ENCODE measurements around the gene IGFL4. TPM values are rescaled to one million over a fixed set of nuclear protein-coding genes. Genes with fewer than 3 reads are reported as not detected.

Gene IGFL4
- total RNA-seq, 2 donors from 2014 or later, result not detected

DNA sequence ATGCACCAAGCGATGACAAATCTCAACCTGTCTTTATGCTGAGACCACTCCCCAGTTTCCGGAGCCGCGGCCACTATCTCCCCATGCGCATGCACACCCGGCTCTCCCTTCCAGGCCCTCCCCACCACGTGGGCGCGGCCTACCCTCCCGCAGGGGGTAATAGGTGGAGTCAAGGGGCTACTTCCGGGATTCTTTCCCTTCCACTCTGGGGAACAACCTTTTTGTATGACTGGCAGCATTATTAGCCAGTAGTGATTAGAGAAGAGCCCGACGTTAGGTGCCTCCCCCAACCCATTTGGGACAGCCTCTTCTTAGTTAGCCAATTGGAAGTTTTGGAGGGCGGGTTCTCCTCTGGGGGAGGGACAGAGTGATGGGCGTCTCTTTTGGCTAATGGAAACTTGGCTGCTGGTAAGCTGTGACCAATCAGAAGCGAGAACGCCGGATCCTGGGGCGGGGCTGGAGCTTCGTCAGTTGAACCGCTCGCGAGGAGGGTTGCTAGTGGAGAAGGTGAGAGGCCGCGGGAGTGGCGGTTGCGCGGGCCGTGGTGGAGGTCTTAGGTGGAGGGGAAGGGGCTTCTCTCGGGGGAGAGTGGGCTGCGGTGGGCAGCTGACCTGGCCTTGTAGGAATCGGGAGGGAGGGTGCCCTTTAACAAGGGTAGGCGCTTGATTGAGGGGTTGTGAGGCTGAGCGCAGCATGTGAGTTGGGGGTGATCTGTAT lies 45.6 kb downstream of the IGFL4 start, which contains the start of gene CCDC61:
CCDC61 (plus strand) TSS at position 470 of the 717 bp plus-strand sequence. CDS start 7,552 bp downstream, outside the sequence.
- peak within 1 kb of the TSS; percentile 60 to 74 for H3K4me3 ChIP-seq
- no peaks in the 10 kb centered on the region for H3K9me3 ChIP-seq
- H3K36me3 ChIP-seq, result no peaks in the 10 kb centered on the region
- intact Hi-C loops (cut with DNase I), result no loop called here
- TF ChIP-seq POLR2AphosphoS5 (IDR thresholded peaks at IDR 0.05) (peak; percentile 97), POLR2A (IDR thresholded peaks at IDR 0.05) (peak; percentile 82)
- TF ChIP-seq, protein P1, sequence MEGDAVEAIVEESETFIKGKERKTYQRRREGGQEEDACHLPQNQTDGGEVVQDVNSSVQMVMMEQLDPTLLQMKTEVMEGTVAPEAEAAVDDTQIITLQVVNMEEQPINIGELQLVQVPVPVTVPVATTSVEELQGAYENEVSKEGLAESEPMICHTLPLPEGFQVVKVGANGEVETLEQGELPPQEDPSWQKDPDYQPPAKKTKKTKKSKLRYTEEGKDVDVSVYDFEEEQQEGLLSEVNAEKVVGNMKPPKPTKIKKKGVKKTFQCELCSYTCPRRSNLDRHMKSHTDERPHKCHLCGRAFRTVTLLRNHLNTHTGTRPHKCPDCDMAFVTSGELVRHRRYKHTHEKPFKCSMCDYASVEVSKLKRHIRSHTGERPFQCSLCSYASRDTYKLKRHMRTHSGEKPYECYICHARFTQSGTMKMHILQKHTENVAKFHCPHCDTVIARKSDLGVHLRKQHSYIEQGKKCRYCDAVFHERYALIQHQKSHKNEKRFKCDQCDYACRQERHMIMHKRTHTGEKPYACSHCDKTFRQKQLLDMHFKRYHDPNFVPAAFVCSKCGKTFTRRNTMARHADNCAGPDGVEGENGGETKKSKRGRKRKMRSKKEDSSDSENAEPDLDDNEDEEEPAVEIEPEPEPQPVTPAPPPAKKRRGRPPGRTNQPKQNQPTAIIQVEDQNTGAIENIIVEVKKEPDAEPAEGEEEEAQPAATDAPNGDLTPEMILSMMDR (IDR thresholded peaks at IDR 0.05), result no peak
- H3K4me1 ChIP-seq (replicated peaks), result no peaks in the 10 kb centered on the region
- peak; percentile 99 for DNase-seq (ENCODE audit: low spot score)
- H3K27ac ChIP-seq, result peak within 1 kb of the TSS; percentile 54 to 70
- 0% methylated on average over 34 of the region's 34 CpGs for WGBS
- no peaks in the 10 kb centered on the region for H3K27me3 ChIP-seq (replicated peaks; ENCODE audit: insufficient read depth)

DNA sequence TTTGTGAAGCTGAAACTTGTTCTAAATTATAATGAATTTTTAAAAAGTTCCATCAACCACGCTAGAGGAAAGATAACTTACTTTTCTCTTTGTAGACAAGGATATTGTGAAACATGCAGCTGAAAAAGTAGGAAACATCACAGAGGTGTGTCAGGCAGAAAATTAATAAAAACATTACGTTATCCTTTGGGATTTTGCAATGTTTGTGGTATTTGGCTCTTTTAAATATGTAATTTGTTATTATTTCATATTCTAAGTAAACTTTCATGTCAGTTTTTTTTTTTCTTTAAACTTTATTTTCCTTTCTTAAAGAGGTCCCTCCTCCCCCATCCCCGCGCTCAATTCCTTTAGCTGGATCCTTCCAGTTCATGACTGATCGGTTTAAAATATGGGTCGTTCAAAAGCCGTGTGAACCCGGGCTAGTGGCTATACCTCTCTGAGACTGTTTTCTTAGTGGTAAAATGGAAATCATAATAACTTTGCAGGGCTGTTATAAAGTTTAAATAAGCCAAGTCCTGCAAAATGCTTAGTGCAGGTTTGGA lies 46.3 kb downstream of the IGFL4 start:
- 13% methylated on average over 8 of the region's 8 CpGs for WGBS
- Histone ChIP-seq H3K27me3 (replicated peaks; ENCODE audit: insufficient read depth) (no peaks in the 10 kb centered on the region), H3K4me1 (replicated peaks) (no peaks in the 10 kb centered on the region), H3K9me3 (no peaks in the 10 kb centered on the region), H3K27ac (no peak overlapping the region), H3K36me3 (no peaks in the 10 kb centered on the region), H3K4me3 (peak overlapping the region; percentile 32 to 60)
- intact Hi-C loops (cut with DNase I), result no loop called here
- no peak for TF ChIP-seq POLR2A (IDR thresholded peaks at IDR 0.05)
- DNase-seq (ENCODE audit: low spot score), result no peak

DNA sequence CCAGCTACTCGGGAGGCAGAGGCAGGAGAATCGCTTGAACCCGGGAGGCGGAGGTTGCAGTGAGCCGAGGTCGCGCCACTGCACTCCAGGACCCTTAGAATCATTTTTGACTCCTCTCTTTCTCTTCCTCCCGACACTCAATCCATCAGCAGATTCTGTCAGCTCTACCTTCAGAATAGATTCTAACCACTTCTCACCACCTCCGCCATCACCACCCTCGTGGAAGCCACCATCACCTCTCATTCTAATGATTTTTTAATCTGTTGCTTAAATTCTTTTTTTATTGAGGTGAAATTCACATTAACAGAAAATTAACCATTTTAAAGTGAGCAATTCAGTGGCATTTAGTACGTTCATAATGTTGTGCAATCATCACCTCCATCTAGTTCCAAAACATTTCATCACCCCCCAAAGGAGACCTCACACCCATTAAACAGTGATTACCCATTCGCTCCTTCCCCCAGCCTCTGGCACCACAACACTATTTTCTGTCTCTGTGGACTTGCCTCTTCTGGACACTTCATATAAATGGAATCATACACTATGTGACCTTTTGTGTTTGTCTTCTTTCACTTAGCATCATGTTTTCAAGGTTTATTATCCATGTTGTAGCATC lies 50.6 kb downstream of the IGFL4 start:
- Histone ChIP-seq H3K27ac (no peak overlapping the region), H3K4me1 (replicated peaks) (no peaks in the 10 kb centered on the region), H3K4me3 (no peak overlapping the region), H3K36me3 (no peaks in the 10 kb centered on the region), H3K9me3 (no peaks in the 10 kb centered on the region), H3K27me3 (replicated peaks; ENCODE audit: insufficient read depth) (no peaks in the 10 kb centered on the region)
- no peak for DNase-seq (ENCODE audit: low spot score)
- TF ChIP-seq, protein P1 (IDR thresholded peaks at IDR 0.05), result no peak
- TF ChIP-seq POLR2AphosphoS5 (IDR thresholded peaks at IDR 0.05) (no peak), POLR2A (IDR thresholded peaks at IDR 0.05) (no peak)
- WGBS, result 90% methylated on average over 12 of the region's 12 CpGs
- intact Hi-C loops (cut with DNase I), result no loop called here

MicroRNAs encoded within 50 kb of the gene (microRNA counts, 767-probe panel; counts per million panel counts)
- 0 to 431 counts per million in 2 donors for microRNA hsa-miR-769-3p
- microRNA hsa-miR-769-5p, result 431 to 1,117 counts per million in 2 donors

Small RNA genes within 50 kb of the gene (microRNA-seq; reads per million reads assigned to microRNA genes)
- 50.6 reads per million, percentile 67 among the genes with 10 or more reads in this experiment for gene MIR769

Small RNA genes within 50 kb of the gene (small RNA-seq; reads per million reads assigned to genes)
- gene MIR769, result 75.9 to 80.7 reads per million in 2 donors

Other genes with a start within 250 kb of the IGFL4 start
- 10 to 100 TPM; 35.5 to 96.7 TPM for gene DMWD, start 248.2 kb downstream of the IGFL4 start, total RNA-seq
- 1 to 10 TPM in 1 of 2 donors, under 1 TPM in 1; 0.50 to 5.2 TPM for gene RSPH6A, start 225.7 kb downstream of the IGFL4 start, total RNA-seq
- gene SYMPK, start 177.9 kb downstream of the IGFL4 start, total RNA-seq, result 100 to 1,000 TPM in 1 of 2 donors, 10 to 100 TPM in 1; 76.4 to 104 TPM
- 1 to 10 TPM in 1 of 2 donors, under 1 TPM in 1; 0.09 to 1.1 TPM for gene FOXA3, start 176.7 kb downstream of the IGFL4 start, total RNA-seq
- 10 to 100 TPM; 55.5 to 63.0 TPM for gene IRF2BP1, start 154.9 kb downstream of the IGFL4 start, total RNA-seq
- 1 to 10 TPM; 8.7 to 9.1 TPM for gene MYPOP, start 138.4 kb downstream of the IGFL4 start, total RNA-seq
- 1 to 10 TPM in 1 of 2 donors, not detected in 1; 4.1 TPM for gene NANOS2, start 126.2 kb downstream of the IGFL4 start, total RNA-seq
- gene NOVA2, start 67.1 kb downstream of the IGFL4 start, total RNA-seq, result 1 to 10 TPM in 1 of 2 donors, under 1 TPM in 1; 0.87 to 3.1 TPM
- gene CCDC61, start 45.5 kb downstream of the IGFL4 start, total RNA-seq, result 10 to 100 TPM; 22.9 to 23.7 TPM
- not detected for gene PGLYRP1, start 17.9 kb downstream of the IGFL4 start, total RNA-seq
- not detected for gene IGFL3, start 83.7 kb upstream of the IGFL4 start, total RNA-seq
- gene IGFL2, start 107.2 kb upstream of the IGFL4 start, total RNA-seq, result 1 to 10 TPM in 1 of 2 donors, not detected in 1; 2.7 TPM
- gene IGFL1, start 188.7 kb upstream of the IGFL4 start, total RNA-seq, result 1 to 10 TPM in 1 of 2 donors, not detected in 1; 4.8 TPM

All from prostate gland (tissue), 2 donors.